NCI-H526 treated with DMSO at 0.1 percent for 48 hours (cell line): Measurements from ENCODE around the gene TEC.

ENCODE experiments used
- DNase-seq: peaks from one replicate; lab custom pipeline; 2025; lab: John Stamatoyannopoulos, UW

The TEC gene

DNA sequence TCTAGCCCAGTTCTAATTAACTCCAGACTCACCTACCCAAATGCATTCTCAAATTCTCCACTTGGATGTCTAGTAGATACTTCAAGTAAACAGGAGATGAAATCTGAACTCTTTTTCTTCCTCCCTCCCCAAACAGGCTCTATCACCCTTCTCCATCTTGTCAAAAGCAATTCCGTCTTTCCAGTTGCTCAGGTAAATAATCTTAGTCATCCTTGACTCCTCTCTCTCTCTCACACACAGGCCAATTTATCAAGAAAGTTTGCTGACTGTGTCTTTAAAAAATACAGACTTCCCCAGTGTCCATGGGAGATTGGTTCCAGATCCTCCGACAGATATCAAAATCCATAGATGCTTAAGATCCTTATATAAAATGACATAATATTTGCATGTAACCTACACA is 148.5 kb downstream of the TEC start:
- DNase-seq = no peak

DNA sequence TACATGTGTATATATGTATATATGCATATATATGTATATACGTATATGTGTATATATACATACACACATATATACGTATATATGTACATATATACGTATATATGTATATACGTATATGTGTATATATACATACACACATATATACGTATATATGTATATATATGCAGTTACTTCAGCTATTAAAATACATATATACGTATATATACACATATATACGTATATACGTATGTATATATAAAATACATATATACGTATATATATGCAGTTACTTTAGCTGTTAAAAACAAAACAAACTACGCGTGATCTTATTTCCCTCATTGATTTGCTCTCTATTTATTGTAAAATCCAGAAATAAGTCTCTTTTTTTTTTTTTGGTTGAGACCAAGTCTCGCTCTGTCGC is 149.5 kb downstream of the TEC start:
- no peak for DNase-seq

DNA sequence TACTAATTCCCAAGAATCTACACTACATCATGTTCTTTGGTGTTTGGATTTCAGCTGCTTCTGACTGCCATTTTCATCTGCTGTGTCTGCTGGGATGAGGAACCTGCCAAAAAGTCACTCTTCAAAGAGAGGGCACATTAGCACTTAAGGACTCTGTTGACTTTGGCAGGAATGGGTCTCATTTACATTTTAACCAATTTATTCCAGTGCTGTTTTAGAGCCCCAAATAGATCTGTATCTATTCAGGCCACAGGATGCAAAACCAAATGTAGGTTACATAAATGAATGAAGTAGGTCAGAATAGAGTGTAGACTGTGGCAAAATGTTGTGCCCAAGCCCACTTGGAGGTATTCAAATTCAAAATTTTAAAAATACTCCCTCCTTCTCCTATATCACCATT is 150.0 kb downstream of the TEC start:
- no peak for DNase-seq

DNA sequence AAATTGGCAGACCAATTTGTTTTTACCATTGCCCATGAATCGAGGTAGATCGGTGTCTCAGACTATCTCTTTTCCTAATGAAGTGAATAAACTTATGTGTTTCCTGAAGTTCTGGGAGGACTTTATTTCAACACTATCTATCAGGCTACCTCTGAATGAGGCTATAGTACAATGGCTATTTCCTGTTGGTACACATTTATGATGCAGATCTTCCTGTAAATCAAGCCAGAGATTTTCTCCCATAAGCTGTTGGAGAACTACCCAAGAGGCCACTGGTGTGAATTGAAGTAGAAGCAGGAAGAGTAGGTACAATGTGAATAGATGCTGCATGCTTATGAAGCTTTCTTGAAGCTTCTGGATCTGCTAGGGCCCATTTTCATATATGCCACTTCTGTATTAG is 151.6 kb downstream of the TEC start:
- no peak for DNase-seq

DNA sequence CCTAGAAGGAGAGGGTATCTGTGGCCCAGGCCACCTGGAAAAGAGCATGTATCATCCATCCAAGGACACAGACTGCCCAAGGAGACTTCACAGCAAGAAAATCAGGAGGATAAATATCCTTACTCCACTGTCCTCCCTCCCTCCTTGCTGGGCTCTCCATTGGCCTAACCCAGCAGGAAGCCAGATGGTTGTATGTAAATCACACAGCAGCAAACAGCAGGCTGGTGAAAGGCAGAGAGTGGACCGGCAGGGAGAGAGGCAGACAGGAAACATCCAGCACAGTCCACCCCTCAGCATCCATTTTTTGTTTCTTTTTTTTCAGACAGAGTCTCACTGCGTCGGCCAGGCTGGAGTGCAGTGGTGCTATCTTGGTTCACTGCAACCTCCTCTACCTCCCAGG is 153.1 kb downstream of the TEC start:
- no peak for DNase-seq

DNA sequence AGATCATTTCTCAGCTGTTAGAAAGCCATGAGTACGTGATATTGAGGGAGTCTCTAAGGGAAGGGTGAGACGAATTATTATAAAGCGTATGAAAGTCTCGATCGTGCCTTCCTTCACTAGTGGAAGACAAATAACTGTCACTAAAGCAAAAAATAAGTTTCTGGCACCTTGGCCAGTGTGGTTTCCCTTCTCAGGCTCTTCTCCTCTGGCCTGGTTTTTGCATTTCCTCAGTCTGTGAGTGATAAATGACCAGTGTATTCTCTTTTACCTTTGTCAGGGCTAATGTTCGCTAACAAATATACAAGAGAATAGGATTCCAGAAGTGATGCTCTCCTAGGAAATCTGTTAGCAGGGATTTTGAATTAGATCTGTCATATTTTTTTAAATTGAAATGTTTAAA is 155.2 kb downstream of the TEC start:
- DNase-seq = no peak

DNA sequence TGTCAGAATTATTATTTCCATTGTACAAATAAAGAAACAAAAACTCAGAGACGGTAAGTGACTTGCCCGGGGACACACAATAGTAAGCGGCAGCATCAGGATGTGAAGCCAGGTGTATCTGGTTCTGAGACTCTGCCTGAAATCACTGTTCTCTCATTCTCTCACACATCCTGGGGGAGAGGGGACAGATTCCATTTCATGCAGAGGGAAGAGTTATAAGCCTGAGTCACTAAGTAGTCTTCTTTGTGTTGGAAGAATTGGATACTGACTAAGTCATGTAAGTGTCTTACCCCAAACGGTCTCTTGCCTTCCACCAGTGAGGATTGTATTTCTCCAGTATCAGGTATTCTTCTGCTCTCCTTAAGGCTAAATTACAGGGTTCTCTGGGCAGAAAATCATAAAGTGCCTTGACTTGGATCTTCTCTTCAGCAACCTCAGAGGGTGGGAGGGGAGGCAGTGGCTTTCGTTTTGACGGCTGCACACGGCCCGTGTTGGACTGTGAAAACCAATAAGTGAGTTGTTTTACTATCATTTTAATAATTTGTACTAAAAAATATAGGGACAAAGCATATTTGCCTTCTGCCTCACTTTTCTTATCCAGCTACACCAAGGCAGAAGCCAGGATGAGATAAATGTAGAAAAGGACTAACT is 157.5 kb downstream of the TEC start:
- DNase-seq = no peak

DNA sequence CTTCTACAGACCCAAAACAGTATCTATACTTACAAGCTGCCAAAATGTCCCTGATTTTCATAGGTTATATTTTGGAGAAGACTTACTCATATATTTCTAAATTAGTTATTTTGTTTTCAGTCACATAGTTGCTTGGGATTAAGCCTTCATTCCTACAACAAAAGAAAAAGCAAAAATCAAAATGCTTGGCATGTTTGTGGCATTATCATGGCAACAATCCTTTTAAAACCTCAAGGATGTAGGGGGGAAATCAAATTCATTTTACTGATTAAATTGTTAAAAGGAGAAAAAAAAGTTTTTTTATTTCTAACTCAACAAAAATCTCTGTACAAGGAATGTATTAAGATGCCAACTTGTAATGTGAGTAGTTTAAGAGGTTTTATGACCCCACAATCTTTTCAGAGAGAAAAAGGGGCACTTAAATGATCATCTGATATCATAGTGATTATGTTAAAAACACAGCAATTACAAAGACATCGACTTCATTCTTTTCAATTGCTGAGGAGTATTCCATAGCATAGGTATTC is 159.1 kb downstream of the TEC start:
- no peak for DNase-seq

DNA sequence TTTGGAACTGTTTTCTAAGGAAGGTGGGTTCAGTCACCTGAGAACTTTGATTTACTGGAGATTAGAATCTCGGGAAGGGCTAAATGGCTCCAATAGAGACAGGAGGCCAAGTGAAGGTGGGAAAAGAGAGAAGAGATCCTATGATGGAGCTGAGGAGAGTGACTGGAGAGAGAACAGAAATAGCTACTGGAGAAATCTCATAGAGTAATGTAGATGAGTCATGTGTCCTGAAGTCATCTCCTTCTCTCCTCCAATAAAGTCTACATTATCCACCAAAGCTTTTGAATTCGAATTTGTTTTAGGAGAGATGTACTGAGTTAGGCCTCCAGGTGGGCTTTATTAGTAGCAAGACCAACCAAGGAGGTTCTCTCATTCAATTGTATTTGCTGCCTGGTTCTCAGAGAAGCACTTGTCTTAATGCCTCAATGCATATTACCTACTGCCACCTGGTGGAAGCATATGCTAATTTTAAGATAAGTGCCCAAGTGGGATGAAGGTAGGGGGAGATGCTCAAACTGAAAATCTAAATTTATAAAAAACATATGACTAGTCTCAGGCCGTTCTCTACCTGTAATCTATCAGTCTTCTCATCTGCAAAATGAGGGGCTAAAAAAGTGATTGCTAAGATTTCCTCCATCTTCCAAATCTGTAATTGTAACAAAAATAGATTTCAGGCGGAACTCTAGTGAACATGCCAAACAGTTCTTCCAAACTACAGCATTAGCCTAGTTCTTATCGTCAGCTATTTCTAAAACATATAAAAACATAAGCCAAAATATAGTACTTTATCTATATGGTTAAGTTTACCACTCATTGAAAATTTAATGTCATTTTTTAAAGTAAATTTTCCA is 160.0 kb downstream of the TEC start:
- peak; percentile 24 for DNase-seq

DNA sequence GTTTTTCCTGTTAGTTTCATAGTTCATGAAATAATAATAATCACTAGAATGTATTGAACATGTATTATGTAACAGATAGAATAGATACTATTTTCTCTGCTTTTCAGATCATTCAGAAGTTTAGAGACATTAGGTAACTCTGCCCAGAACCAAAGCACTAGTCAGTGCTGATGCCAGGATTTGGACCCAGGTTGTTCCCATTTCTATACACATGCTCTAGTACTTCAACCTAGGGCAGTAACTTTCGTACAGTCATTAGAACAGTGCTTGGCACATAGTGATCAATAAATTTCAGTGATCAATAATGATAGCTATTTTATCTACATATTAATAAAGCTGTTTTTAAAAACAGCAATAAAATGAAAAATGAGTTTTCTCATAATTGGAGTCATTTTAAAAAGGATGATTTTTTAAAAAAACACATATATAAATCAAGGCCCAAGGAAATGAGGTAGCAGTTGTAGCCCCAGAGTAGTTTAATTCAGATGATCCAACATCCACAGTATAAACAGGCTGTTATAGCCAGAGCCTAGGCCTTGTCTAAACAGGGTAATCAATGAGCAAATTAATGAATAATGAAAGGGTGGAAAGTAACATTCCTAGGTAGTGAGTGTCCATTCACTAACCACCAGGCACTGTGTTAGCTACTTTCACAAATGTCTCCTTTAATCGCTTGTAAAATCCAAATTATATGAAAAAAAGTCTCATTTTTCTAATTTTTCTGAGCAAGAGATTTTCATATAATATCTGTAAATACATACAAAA is 161.1 kb downstream of the TEC start:
- DNase-seq = no peak

DNA sequence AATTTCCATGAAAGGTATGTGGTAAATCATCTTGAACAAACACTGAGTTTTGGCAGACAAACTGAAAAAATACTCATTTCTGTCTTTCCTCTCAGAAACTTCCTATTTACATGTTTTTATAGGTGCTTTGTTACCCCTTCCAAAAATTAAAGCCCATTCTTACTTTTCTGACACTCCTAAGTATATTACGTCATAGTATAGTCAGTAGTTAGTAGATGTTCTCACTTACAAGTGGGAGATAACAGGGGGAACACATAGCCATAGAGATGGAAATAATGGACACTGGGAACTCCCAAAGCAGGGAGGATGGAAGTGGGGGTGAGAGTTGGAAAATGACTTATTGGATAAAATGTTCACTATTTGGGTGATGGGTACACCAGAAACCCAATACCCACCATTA is 164.4 kb downstream of the TEC start:
- DNase-seq = no peak

DNA sequence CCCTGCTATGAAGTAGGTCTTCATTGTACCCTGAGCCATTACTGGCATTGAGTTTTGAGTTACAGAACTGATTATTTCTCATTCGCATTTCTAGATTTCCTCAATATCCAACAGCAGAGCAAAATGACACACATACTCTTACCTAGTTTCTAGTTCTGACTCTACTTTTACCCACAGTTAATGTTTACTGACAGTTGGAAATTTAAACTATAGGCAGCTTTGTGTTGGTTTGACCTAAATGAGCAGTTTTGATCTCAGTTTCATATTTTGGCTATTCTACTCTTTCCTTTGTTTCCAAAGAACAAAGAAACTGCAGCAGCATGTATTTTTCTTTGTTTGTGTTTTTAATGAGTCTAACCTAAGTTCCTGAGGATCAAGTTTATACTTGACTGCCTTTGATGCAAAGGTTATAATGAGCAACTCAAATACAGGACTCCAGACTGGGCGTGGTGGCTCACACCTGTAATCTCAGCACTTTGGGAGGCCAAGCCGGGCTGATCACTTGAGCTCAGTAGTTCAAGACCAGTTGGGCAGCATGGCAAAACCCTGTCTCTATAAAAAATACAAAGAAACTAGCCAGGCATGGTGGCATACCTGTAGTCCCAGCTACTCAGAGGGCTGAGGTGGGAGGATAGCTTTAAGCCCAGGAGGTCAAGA is 166.0 kb downstream of the TEC start:
- DNase-seq = no peak

DNA sequence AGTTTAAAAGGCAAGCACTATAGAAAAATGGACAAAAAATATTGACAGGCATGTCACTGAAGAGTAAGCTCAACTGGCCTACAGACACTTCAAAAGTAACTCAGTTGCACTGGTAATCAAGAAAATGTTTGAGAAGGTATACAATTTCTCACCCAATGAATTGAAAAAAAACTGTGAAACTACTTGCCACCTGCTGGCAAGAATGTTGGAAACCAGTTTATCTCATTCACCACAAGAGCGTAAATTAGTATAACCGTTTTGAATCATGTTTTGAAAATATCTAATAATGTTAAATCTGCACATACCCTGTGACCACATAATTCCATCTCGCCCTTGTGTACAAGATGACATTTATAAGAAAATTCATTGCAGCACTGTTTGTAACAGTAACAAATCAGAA is 167.3 kb downstream of the TEC start:
- no peak for DNase-seq

DNA sequence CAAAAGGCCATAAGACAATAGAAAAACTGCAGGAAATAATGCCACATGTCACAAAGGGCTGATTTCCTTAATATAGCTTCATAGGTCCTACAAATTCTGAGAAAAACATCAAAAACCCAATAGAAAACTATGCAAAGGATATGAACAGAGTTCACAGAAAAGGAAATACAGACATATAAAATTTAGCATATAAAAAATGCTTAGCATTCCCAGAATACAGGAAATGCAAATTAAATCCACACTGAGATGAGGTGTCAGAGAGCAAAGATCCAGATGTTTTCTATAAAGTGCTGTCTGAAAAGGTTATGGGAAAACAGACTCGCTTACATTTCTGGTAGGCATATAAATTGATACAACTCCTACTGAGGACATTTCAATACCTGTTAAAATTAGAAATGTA is 169.4 kb downstream of the TEC start:
- no peak for DNase-seq

DNA sequence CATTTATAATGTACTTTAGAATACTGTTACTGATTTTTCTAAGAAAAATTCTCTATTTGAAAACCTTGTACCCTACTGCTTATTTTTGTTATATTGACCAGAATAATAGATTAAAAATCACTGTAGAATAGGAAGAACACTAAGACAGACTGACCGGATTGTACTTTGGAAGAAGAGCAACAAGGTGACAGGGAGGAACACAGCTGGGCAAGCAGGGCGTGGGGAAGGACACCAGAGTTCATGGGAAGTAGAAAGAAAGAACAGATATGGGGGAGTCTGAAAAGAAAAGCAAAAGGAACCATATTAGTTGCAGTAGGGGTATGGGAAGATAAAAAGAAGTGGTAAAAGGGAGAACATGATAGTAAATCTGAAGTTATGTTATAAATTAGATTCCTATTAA is 174.2 kb downstream of the TEC start:
- no peak for DNase-seq

DNA sequence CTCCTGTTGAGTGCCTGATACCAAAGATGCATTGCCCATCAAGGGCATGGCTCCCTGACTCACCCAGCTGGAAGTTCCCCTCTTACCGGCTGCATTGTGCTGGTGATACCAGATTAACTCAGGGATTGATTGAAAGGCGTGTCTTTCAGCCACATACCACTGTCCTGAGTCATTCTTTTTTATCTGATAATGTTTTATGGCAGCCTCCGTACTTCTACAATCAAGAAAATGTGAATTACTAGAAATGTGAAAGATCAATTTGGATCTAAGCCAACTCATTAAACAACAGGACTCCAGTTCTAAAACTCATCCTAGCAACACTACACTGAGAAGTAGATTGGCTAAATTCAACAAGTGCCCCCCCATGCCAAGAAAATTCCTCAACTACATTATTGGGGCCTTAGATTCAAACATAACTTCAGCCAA is 175.6 kb downstream of the TEC start:
- no peak for DNase-seq

DNA sequence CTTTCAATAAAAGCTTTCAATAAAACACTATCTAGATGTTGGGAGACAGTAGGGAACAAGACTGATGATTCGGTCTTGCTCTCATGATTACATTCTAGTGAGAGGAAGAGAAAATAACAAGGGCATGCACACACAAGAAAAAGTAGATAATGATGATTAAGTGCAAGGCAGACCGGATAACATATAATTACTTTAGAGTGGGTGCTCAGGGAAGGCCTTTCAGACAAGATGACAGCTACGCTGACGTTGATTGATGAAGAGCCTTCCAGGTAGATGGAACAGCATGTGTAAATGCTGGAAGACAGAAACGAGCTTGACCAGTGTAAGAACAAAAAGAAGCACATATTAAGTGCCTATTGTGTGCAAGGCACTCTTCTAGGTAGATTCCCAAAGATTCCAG is 179.0 kb downstream of the TEC start:
- no peak for DNase-seq

DNA sequence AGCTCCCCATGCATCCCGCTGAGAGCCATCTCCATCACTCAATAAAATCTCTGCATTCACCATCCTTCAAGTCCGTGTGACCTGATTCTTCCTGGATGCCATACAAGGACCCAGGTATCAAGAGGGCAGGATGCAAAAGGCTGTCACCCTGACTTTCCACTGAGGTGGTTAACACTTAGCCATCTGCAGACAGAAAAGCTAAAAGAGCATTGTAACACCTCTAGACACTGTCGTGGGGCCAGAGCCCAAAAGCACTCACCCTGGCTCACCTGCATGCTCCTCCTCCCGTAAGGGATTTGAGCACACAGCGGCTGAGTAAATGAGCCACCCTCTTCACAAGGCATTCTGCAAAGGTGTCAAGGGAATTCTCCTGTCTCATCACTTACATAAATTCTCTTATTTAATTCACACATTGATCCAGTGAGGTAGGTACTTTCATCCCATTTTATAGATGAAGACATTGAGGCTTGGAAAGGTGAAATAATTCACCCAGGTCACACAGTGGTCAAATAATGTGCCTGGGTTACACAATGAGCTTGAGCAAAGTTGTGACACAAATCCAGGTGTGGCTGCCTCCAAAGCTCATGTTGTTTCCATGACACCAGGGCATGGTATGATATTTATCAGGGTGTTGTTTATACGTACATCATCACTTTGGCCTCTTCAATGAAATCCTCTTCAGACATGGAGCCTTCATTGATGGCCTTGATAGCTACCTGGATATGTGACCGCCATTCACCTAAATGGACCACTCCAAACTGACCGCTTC is 183.6 kb downstream of the TEC start:
- DNase-seq = no peak
